GM21526 (cell line): ENCODE data around the gene CYSTM1.

Experiments used
- ATAC-seq: cut with Tn5 transposase; IDR thresholded peaks from one replicate; pipeline ENCODE4 v1.9.1; 2021; ENCODE audit warnings: moderate library complexity; ENCODE audit not compliant: unreplicated experiment, low FRiP score

CYSTM1 gene

DNA sequence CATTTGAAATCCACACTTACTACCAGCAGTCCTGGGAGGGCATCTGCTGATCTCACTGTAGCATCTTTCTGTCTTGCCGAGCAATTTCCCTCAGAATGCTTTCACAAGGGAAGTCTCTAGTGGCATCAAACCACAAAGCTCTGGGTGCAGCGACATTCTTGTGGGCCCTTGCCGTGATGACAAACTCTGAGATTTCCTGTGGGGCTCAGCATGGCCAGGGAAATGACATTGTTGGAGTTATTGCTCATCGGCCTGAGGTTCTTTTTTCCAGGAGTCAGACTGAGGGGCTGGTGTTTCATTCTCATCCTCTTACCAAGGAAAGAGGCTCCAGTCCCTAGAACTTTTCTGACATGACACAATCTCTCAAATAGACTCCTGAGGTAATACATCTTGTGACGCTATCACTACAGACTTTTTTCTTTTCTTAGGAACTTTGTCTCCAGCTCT lies 76.6 kb downstream of the CYSTM1 start:
- no peak for ATAC-seq

DNA sequence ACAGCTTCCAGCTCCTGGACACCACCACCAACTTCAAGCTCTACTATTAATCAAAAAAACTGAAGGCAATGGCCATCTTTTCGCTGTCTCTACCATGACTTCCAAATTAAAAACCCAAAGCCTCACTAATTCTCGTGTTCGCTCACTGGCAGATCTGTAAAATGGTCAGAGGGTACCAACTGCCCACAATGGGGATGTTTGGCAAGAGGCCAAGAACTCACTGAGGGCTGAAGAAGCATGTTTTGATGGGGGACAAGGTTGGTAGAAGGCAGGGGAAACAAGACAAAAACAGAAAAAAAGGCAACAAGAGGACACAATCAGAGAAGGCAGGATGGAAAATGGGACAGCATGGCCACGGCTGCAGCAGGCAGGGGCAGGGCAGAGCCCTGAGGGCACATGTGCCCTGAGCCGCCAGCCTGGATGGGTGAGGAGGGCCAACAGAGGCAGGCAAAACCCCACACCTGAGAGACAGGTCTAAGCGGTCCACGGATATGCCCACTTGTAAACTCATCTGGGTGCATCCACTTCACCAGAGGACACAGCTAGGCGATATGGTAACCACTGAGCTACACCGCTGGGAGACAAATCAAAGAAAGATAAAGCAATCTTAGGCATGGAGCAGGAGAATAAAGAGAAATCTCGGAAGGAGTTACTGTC lies 77.6 kb downstream of the CYSTM1 start:
- no peak for ATAC-seq

DNA sequence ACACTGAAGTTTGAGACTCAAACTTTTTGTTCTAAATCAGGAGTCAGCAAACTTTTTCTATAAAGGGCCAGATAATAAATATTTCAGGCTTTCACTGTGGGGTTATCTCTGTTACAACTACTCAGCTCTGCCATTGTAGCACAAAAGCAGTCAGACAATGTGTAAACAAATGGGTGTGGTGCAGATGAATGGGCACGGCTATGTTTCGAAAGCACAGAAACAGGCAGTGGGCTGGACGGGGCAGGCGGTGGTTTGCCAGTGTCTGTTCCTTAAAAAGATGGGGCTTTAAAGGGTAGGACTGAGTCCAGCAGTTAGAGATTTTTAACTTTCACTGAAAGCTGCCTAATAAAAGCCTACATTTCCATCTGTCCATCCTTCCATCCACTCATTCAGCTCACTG lies 79.0 kb downstream of the CYSTM1 start:
- ATAC-seq, result no peak

DNA sequence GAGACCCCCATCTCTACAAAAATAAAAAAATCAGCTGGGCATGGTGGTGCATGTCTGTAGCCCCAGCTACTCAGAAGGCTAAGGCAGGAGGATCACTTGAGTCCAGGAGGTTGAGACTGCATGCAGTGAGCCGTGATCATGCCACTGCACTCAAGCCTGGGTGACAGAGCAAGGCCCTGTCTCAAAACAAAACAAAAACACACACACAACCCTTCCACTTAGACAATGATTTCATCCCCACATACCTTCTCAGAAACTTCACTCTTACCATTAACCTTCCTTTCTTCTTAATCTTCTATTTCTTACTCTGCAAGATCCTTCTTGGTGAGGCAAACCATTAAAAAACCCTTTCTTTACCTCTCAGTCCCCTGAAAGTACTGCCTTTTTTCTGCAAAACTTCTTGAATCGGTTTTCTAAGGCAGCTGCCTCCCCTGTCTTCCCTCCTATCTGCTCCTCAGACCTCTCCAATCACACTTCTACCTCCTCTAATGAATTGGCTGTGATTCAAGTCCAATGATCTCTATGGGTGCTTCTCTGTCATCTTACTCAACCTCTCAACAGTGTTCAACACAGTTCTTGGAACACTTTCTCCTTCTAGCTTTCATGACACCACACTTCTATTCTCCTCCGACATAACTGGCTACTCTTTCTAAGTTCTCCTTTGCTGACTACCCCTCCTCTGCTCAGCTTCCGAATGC lies 80.6 kb downstream of the CYSTM1 start:
- no peak for ATAC-seq

DNA sequence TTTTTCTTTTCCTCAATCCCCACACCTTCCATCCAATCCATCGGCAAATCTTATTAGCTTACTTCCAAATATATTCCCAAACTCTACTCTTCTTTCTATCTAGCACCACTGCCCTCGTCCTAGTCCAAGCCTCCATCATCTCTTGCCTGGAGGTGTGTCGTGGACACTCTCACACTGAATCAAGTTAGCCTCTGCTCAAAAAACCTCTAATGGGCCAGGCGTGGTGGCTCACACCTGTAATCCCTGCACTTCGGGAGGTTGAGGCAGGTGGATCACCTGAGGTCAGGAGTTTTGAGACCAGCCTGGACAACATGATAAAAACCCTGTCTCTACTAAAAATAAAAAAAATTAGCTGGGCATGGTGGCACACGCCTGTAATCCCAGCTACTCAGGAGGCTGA lies 81.7 kb downstream of the CYSTM1 start:
- ATAC-seq, result no peak

DNA sequence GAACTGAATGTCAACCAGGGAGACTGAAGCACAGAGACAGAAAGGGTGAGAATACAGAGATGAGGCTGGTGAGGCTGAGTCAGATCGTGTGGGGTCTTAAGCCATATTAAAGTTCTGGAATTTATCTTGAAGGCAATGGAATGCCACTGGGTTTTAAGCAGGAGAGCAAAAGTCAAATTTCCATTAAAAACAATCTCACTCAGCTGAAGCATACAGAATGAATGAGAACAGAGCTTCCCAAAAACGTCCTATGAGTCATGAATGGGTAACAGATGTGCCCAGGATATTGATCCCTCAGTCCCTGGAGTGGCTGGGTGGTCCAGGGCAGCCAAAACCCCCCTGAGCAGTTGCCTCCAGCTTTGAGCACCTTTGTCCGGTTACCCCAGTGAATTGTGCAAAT lies 83.0 kb downstream of the CYSTM1 start:
- ATAC-seq, result no peak

DNA sequence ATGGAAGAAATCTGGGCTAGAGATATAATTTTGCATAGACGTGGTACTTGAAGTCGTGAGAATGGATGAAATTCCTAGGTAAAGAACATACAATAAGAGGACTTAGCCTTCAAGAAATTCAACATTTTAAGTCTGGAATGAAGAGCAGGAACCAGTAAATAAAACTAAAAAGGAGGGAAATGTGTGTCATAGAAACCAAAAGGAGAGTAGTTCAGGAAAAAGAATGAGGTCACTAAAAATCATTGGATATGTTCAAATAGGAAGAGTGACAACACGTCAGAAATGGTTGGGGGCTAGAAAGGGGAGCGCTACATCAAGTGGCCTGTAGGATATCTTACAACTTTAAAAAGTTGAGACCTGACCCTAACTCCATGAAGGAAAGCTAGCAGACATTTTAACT lies 83.9 kb downstream of the CYSTM1 start:
- ATAC-seq, result no peak

DNA sequence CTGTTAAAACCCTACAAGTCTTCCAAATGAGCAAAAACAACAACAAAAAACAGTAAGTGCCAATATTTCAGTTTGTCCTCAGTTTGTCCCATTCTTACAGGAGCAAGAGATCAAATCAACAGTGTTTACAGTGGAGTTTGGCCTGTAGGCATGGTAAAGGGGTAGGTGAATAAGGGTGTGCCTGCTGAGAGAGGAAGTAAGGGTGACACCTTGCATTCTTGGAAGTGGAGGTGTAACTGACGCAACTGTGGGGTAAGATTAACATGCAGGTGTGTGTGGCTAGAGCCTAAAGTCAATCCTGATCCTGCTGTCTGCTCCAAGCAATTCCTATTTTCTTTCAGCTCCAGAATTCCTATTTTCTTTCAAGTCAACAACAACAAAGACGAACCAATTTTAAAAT lies 84.5 kb downstream of the CYSTM1 start:
- no peak for ATAC-seq

DNA sequence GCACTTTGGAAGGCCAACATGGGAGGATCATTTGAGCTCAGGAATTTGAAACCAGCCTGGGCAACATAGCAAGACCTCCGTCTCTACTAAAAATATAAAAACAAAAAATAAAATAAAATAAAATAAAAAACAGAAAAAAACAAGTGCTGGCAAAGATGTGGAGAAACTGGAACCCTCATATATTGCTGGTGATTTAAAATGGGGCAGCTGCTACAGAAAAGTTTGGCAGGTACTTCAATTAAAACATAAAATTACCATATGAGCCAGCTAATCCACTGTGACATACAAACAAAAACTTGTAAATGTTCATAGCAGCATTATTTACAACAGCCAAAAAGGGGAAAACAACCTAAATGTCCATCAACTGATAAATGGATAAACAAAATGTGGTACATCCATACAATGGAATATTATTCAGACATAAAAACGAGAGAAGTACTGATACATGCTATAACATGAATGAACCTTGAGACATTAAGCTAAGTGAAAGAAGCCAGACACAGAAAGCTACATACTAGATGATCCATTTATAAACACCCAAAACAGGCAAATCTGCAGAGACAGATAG lies 85.2 kb downstream of the CYSTM1 start:
- no peak for ATAC-seq

DNA sequence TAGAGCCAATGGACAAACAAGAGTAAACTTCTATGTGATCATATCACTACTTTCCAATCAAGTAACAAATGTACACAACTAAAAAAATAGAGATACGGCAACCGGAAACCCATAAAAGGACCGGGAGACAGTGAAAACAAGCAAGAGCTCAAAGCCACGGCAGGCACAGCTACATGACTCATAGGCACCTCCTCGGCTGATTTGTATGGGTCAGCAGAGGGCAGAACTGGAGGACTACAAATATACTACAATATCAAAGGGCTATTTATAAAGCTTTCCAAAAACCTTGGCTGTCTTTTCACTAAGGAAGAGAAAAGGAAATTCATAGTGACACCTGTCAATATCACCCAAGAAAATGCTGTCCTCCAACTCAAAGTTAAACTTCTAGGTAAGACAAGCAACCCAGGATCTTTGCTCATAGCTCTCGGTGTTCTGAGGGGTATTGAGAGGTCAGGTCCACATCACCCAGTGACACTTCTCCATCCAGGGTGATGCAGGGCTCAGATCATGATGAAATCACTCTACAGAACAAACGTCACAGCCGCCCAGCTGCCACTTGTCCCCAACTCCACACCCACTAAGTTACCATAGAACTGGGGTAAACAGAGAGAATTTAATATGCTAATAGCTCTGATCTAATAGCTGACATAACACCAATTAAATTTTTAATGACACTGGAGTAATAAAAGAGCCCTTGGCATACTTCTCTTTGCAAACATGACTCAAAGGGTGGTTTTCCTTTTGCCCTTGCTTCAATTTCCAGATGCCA lies 86.6 kb downstream of the CYSTM1 start:
- no peak for ATAC-seq

DNA sequence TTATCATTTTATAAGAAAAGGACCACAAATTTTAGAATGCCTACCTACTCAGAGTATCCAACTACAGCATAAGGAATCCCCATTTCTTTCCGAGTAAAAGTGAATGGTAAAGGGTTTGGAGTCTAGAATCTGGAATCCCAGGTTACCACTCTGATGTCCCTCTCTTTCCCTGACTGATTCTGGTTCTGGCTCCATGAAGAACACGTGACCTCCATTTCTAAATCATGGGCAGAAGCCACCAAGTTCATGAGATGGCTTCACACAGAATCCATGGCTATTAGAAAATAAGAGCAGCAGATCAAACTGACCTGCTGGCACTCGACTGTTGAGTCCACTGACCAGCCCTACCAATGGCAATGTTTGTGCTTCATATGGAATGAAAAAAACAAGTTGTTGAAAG lies 87.2 kb downstream of the CYSTM1 start:
- no peak for ATAC-seq

DNA sequence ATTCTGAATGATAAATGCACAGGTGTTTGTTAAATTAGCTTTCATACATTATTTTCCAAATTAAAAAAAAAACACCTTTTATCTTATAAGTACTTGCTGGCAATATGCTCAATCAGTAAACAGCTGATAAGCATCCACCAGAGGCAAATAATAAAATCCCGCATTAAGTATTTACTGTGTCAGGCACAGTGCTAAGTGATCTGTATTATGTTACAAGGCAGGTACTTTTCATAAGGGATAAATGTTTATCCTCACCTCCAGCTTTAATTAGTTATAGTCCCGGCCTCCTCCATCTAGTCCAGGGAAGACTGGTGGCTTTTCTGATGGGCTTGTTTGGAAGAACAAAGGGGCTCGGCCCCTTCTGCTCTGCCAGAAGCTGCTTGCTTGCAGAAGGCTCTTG lies 87.9 kb downstream of the CYSTM1 start:
- no peak for ATAC-seq

DNA sequence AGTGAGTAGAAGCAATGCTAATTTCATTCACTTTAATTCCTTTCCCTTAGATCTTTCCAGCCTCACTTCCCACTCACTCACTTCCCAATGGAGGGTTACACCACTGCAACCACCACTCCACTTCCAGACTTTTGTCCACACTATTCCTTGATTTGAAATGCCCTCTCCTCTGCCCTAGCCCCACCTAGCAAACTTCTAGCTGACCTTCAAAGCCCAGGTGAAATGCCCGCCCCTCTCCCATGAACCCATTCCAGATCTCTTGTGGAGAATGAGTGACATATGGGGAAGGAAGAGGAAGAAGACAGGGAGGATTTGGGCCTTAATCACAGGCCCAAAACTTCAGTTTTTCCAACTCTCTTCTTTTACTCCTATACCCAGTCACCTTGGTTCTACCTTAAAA lies 90.9 kb downstream of the CYSTM1 start:
- ATAC-seq, result no peak

DNA sequence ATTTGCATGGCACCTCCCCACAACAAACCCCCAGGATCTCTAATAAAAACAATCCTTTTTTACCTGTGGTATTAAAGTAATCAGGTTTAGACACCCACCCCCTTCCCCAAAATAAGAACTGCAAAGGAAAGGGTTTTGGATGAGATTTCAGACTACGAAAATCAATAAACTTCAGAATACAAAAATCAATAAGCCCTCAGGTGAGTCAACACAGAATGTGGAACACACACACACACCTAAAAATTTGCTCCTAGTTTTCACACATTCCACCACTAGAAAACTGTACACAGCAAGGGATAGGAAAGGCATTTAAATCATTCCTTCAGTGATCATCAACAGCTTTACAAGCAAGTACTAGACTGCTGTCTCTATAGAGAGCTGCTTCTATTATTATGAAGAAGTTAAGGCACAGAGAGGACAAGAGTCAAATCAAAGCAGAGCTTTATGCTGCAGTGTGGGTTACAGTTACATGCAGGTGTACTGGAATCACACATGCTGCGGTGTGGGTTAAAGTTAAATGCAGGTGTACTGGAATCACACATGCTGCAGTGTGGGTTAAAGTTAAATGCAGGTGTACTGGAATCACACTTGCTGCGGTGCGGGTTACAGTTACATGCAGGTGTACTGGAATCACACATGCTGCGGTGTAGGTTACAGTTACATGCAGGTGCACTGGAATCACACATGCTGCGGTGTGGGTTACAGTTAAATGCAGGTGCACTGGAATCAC lies 91.6 kb downstream of the CYSTM1 start:
- ATAC-seq, result no peak

DNA sequence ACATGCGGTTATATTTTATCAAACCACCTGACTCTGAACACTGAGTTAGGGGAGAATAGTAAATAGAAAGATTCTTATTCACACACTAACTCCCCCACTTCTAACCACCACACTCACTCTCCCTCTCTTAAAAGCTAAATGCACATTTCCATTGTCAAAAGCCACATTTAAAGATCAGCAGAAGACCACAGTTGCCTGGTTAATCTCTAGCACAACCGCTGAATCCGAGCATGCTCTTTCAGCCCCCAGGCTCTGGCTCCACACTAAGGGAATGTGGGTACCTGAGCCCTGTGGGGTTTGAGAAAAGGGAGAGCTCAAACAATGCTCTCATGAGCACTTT lies 92.2 kb downstream of the CYSTM1 start:
- no peak for ATAC-seq

DNA sequence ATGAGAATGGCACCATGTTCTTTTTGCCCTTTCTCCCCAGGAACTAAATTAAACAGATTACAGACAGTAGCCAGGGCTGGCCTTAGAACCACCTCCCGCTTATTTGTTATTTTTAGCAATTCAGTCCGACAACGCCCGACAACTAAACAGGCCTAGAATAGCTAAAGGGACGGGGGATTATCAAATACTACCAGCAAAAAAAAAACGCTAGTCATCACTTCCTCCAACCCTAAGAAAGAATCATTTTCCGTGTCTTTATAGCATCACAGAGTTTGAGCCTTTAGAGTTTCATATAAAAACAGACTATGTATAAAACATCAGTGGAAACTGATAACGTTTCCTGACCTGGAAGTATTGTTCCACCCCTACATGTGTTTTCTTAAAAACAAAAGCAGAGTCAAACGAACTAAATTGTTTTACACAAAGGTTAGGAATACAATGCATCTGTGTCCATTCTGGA lies 92.6 kb downstream of the CYSTM1 start:
- ATAC-seq, result no peak

DNA sequence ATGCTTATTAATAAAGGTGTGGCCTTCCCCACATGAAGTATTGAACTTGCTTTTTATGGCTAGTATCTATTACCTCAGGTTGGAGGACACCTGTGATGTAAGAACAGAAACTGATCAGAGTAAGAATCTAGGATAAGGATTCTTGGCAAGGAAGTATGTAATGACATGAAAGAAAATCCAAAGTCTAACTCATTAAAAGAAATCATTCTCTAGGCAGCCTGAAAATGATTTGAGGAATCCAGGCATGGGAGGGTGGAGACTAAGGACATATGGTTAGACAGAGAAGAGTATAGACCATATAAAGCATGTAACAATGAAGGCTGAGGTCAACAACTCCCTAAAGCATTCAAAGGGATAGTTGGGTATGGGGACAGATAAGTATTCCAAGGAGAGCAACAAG lies 95.0 kb downstream of the CYSTM1 start:
- ATAC-seq, result no peak

DNA sequence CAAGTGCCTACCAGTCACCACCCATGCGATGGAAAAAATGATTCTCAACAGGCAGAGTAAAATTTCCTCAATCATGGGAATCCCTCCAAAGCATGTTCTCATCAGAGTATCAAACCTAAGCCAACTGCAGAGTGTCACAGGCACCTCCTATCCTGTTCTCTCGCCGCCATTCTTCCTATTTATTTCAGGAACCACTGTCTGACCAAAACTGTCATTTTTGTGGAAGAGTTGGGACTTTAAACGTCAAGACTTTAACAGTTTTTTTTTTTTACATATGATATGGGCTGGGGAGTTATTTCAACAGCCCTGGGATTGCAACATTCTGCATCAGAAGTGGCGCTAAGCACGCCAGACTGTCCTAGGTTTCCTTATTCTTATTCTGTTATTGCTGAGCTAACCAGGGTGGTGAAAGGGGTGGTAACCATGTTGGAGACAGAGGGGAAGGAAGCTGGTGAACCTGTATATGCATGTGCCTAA lies 98.5 kb downstream of the CYSTM1 start:
- no peak for ATAC-seq

DNA sequence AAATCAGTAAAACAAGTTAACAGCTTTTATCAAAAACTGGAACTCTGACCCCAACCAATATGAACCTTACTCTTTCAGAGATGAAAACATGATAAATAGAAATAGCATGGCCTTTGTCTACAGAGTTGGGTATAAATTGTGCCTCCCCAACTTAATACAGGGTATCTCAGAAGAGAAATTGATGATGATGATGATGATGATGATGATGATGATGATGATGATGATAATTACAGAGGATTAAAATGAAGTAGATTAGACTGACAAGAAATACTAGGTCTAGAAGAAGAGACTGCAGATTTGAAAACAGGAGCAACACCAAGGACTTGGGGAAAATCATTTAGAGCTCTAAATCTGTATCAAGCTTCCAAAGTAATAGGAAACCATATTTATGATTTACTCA lies 100.8 kb downstream of the CYSTM1 start:
- ATAC-seq, result no peak

DNA sequence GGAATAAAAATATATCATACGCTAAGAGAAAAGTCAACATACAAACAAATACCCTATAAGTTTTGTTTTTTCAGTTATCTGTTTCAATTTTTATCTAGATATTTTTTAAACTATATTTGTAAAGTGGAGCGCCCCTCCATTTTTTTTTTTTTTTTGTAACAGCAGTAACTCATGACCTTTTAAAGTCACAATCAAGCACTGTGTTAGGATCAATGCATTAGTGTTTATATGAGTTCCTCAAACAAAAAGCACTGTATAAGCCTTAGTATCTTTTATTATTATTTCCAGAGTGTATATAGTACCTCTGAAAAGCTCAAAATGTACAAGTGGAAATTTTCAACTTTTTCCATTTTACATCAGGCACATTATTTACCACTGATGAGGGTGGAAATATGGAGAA lies 107.3 kb downstream of the CYSTM1 start:
- no peak for ATAC-seq

DNA sequence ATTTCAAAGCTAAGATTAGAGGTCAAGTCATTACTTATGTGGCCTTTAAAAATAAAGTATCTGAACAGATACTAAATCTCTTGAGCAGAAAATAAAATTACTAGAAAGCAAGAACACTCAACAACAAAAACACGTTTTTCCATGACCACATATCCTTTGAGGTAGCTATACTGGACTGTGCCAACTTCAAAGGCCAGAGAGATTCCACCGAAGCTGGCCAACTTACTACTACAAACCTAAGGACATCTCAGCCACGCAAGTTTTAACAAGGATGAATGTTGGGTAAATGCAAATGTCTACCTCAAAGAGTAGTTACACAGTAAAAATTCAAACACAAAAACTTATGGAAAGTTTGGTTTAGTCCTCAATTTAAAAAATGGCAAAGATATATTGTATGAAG lies 109.0 kb downstream of the CYSTM1 start:
- ATAC-seq, result no peak
